B cell (primary cell): ENCODE measurements around the gene AK8. TPM values are rescaled to one million over a fixed set of nuclear protein-coding genes. Genes with fewer than 3 reads are reported as not detected.

ENCODE experiments used
- ATAC-seq: fragments of 200-7000 bp; cut with Tn5 transposase; one replicate; pipeline ENCODE4 v1.10.0; 2021; ENCODE audit warnings: low read depth, mild to moderate bottlenecking, moderate number of reproducible peaks, moderate library complexity
- CTCF ChIA-PET: fragments of 350-600 bp; sonication (Branson Sonifier 250); formaldehyde crosslinking; loops from one replicate; lab custom pipeline; 2021; ENCODE audit warnings: antibody characterized with exemption, inconsistent platforms; lab: Charles Lee
- POLR2A ChIA-PET: fragments of 350-600 bp; sonication (Branson Sonifier 250); formaldehyde crosslinking; loops from one replicate; lab custom pipeline; 2021; ENCODE audit warnings: antibody characterized with exemption; lab: Charles Lee
- DNase-seq: peaks from one replicate; pipeline ENCODE4 v3.0.0; 2013
- H2AFZ ChIP-seq: 2 replicates; pipeline ENCODE4 v1.6.1; 2012; ENCODE audit warnings: mild to moderate bottlenecking, low read depth, low read length; ENCODE audit not compliant: insufficient read depth, poor library complexity, severe bottlenecking
- H3K27ac ChIP-seq, 2 donors: 1 replicate in 1 of 2; 2 replicates in 1 of 2; pipeline ENCODE4 v1.5.1; 2012 to 2013; ENCODE audit warnings: low read length in 2 of 2, mild to moderate bottlenecking in 2 of 2, moderate library complexity in 1 of 2
- H3K27me3 ChIP-seq, 4 experiments: fragments of 200-600 bp in 1 of 4; sonication (generic) in 1 of 4; replicated peaks in 1 of 4; 1 replicate in 2 of 4; 2 replicates in 2 of 4; pipeline versions ENCODE4 v1.6.1 to v1.7.0; 2013 to 2016; ENCODE audit warnings: low read length in 3 of 4, mild to moderate bottlenecking in 2 of 4, mixed read lengths in 1 of 4, moderate library complexity in 1 of 4; ENCODE audit not compliant: insufficient read depth in 4 of 4, control insufficient read depth in 3 of 4; ENCODE audit errors: control extremely low read depth in 1 of 4
- H3K36me3 ChIP-seq, 2 experiments: replicated peaks in 1 of 2; 1 replicate in 1 of 2; 2 replicates in 1 of 2; pipeline versions ENCODE4 v1.6.1 to v1.7.1; 2013; ENCODE audit warnings: low read length in 1 of 2; ENCODE audit not compliant: insufficient read depth in 2 of 2, control insufficient read depth in 1 of 2; ENCODE audit errors: control extremely low read depth in 1 of 2, extremely low read depth in 1 of 2
- H3K4me1 ChIP-seq, 2 donors: fragments of 200-600 bp in 1 of 2; sonication (generic) in 1 of 2; 1 replicate in 1 of 2; 2 replicates in 1 of 2; pipeline versions ENCODE4 v1.5.1 to v1.6.1; 2013 to 2017; ENCODE audit warnings: low read length in 2 of 2; ENCODE audit not compliant: control insufficient read depth in 2 of 2, insufficient read depth in 2 of 2
- H3K4me2 ChIP-seq: replicated peaks from 2 replicates; pipeline ENCODE3; 2012; ENCODE audit warnings: mild to moderate bottlenecking, low read depth, low read length; ENCODE audit not compliant: poor library complexity, severe bottlenecking
- H3K4me3 ChIP-seq, 5 experiments: fragments of 200-600 bp in 1 of 5; sonication (generic) in 1 of 5; 1 replicate in 3 of 5; 2 replicates in 2 of 5; pipeline versions ENCODE4 v1.5.1 to v1.7.0; 2011 to 2016; ENCODE audit warnings: low read length in 4 of 5, mild to moderate bottlenecking in 4 of 5, low read depth in 2 of 5, control low read depth in 1 of 5, moderate library complexity in 1 of 5; ENCODE audit not compliant: insufficient read depth in 1 of 5; ENCODE audit errors: control extremely low read depth in 1 of 5, extremely low read depth in 1 of 5
- H3K79me2 ChIP-seq: fragments of 200-600 bp; sonication (generic); one replicate; pipeline ENCODE4 v1.6.0; 2016; ENCODE audit warnings: low read length; ENCODE audit not compliant: control insufficient read depth, insufficient read depth
- H3K9ac ChIP-seq: fragments of 200-600 bp; sonication (generic); 2 replicates; pipeline ENCODE4 v1.6.1; 2017; ENCODE audit warnings: mild to moderate bottlenecking, low read length, moderate library complexity
- H3K9me3 ChIP-seq, 3 donors: one replicate each; pipeline versions ENCODE4 v1.6.1 to v1.7.1; 2013; ENCODE audit warnings: low read length in 2 of 3; ENCODE audit not compliant: control insufficient read depth in 2 of 3, insufficient read depth in 1 of 3; ENCODE audit errors: control extremely low read depth in 1 of 3
- H4K20me1 ChIP-seq: 2 replicates; pipeline ENCODE4 v1.6.0; 2012; ENCODE audit warnings: mild to moderate bottlenecking, low read length; ENCODE audit not compliant: insufficient read depth, control insufficient read depth, poor library complexity, severe bottlenecking
- H3K27ac Mint-ChIP-seq: one replicate; pipeline ENCODE4 v1.8.0; 2021; ENCODE audit warnings: mixed read lengths
- H3K27me3 Mint-ChIP-seq: one replicate; pipeline ENCODE4 v1.8.0; 2021; ENCODE audit warnings: mixed read lengths
- H3K4me1 Mint-ChIP-seq: one replicate; pipeline ENCODE4 v1.8.0; 2021; ENCODE audit warnings: mixed read lengths
- H3K4me3 Mint-ChIP-seq: one replicate; pipeline ENCODE4 v1.8.0; 2021; ENCODE audit warnings: mixed read lengths
- H3K9me3 Mint-ChIP-seq: one replicate; pipeline ENCODE4 v1.8.0; 2022; ENCODE audit warnings: mixed read lengths; ENCODE audit not compliant: insufficient read depth
- CTCF ChIP-seq: fragments of 200-600 bp; IDR thresholded peaks from one replicate; pipeline ENCODE4 v1.8.0; 2022; ENCODE audit warnings: antibody characterized with exemption, mild to moderate bottlenecking
- EZH2 ChIP-seq: IDR thresholded peaks from 2 replicates; pipeline ENCODE4 v1.6.1; 2012; ENCODE audit warnings: borderline replicate concordance, low read depth, mild to moderate bottlenecking, moderate library complexity, low read length; ENCODE audit not compliant: insufficient read depth, poor library complexity, severe bottlenecking
- WGBS: methylation state at CpG from one replicate; pipeline ENCODE4 v1.1.5; 2013; ENCODE audit warnings: missing lambda C conversion rate; ENCODE audit not compliant: insufficient coverage; 5-methylcytosine and 5-hydroxymethylcytosine counted together
- intact Hi-C: fragments of 100-400 bp; cut with micrococcal nuclease; formaldehyde crosslinking; loops from one replicate; pipeline ENCODE4 v1.10.0; 2022
- polyA plus RNA-seq: library from polyadenylated mRNA; depleted of rRNA; stranded (reverse); fragments of >200 nt; gene quantifications from 2 replicates; pipeline ENCODE4 v1.2.3, GENCODE V29; 2012
- total RNA-seq, 2 donors: library from RNA; stranded (reverse); fragments of 120-200 nt in 1 of 2; gene quantifications; 1 replicate in 1 of 2; 2 replicates in 1 of 2; pipeline versions ENCODE4 v1.2.3 to v1.2.4, GENCODE V29; 2013 to 2022

The AK8 gene
- total and polyA plus RNA-seq, 2 donors (not counting 1 experiment from before 2014, with no cell fraction given), result 1.9 to 8.6 TPM

GRCh38 chr9:132793606-132794580 lies 84.2 kb downstream of the AK8 start:
- H3K4me1 ChIP-seq, result no peaks in the 10 kb centered on the region
- H3K9ac ChIP-seq, result no peak overlapping the region
- CTCF ChIA-PET, result interaction anchor here (0.9 kb wide), 1 partner anchor 285 kb away, joined by 3 read pairs; no protein-coding TSS in a partner anchor
- H3K27me3 ChIP-seq, result peaks cover 0 to 3% (median 0%) of the 10 kb centered on the region in 4 experiments
- WGBS, result 89% methylated on average over 15 of the region's 16 CpGs
- DNase-seq (no peak), ATAC-seq (no peak)
- H3K4me2 ChIP-seq, result no peak overlapping the region
- intact Hi-C loops, result no loop called here
- TF ChIP-seq CTCF, result no peak
- no peak for TF ChIP-seq EZH2
- peaks cover 25% of the 10 kb centered on the region for H3K27me3 Mint-ChIP-seq
- no peak overlapping the region for H3K4me3 ChIP-seq
- H3K4me1 Mint-ChIP-seq, result peaks cover 2% of the 10 kb centered on the region
- H3K9me3 Mint-ChIP-seq, result no peaks in the 10 kb centered on the region
- H3K79me2 ChIP-seq, result no peaks in the 10 kb centered on the region
- POLR2A ChIA-PET, result no interaction called here
- no peak overlapping the region for H2AFZ ChIP-seq
- H3K9me3 ChIP-seq, result no peaks in the 10 kb centered on the region
- no peak overlapping the region for H3K27ac Mint-ChIP-seq
- H3K27ac ChIP-seq, result no peak overlapping the region
- H3K4me3 Mint-ChIP-seq, result no peak overlapping the region
- H3K36me3 ChIP-seq, result no peaks in the 10 kb centered on the region
- H4K20me1 ChIP-seq, result no peaks in the 10 kb centered on the region

- peaks cover 18% of the 10 kb centered on the region for H3K27me3 Mint-ChIP-seq
- intact Hi-C loops, result no loop called here
- POLR2A ChIA-PET, result no interaction called here
- no peak for TF ChIP-seq CTCF
- no peak for TF ChIP-seq EZH2
- DNase-seq (no peak), ATAC-seq (no peak)
- peaks cover 2% of the 10 kb centered on the region for H3K9me3 Mint-ChIP-seq
- H3K79me2 ChIP-seq, result no peaks in the 10 kb centered on the region
- no peak overlapping the region for H3K27ac Mint-ChIP-seq
- H3K9ac ChIP-seq, result no peak overlapping the region
- peaks cover 0 to 3% (median 0%) of the 10 kb centered on the region in 4 experiments for H3K27me3 ChIP-seq
- 95% methylated on average over 9 of the region's 9 CpGs for WGBS
- H3K4me1 ChIP-seq, result no peaks in the 10 kb centered on the region
- no peak overlapping the region for H3K4me3 Mint-ChIP-seq
- CTCF ChIA-PET, result interaction anchor here (0.7 kb wide), 1 partner anchor 286 kb away, joined by 3 read pairs; no protein-coding TSS in a partner anchor
- H3K9me3 ChIP-seq, result peaks cover 0 to 3% (median 0%) of the 10 kb centered on the region in 3 donors
- H3K27ac ChIP-seq, result no peak overlapping the region
- no peaks in the 10 kb centered on the region for H3K36me3 ChIP-seq
- no peak overlapping the region for H3K4me3 ChIP-seq
- H2AFZ ChIP-seq, result no peak overlapping the region
- no peaks in the 10 kb centered on the region for H4K20me1 ChIP-seq
- H3K4me2 ChIP-seq, result no peak overlapping the region
- H3K4me1 Mint-ChIP-seq, result peaks cover 9% of the 10 kb centered on the region
These were observed 85.5 kb downstream of the AK8 start for GRCh38 chr9:132792547-132792946.
